PC-9 (cell line): ENCODE results near the gene GET3. TPM values are rescaled to one million over a fixed set of nuclear protein-coding genes. Genes with fewer than 3 reads are reported as not detected.

Experiments used
- BruUV-seq: library from RNA; stranded (reverse); fragments of 400-500 nt; replicated peaks from 2 replicates; lab custom pipeline; 2021; lab: Mats Ljungman, UMichigan
- CTCF ChIA-PET: fragments of 300-600 bp; sonication (Branson Sonifier 250); formaldehyde crosslinking; loops from one replicate; lab custom pipeline; 2022; ENCODE audit warnings: antibody characterized with exemption; lab: Charles Lee
- POLR2A ChIA-PET: fragments of 300-600 bp; sonication (Branson Sonifier 250); formaldehyde crosslinking; loops from one replicate; lab custom pipeline; 2022; ENCODE audit warnings: antibody characterized with exemption; ENCODE audit not compliant: unreplicated experiment; lab: Charles Lee
- DNase-seq, 2 experiments: peaks; one replicate each; pipeline versions ENCODE4 v3.0.0 to v3.0.0-alpha.2; 2015 to 2022; ENCODE audit warnings: mixed read lengths in 1 of 2
- H2AFZ ChIP-seq: fragments of 200-600 bp; sonication (generic); 2 replicates; pipeline ENCODE4 v1.8.1; 2017; ENCODE audit warnings: antibody characterized with exemption
- H3F3A ChIP-seq: fragments of 200-600 bp; sonication (generic); 2 replicates; pipeline ENCODE4 v1.8.1; 2017; ENCODE audit warnings: antibody characterized with exemption, mild to moderate bottlenecking, low read depth; ENCODE audit not compliant: insufficient read depth
- H3K27ac ChIP-seq: fragments of 200-600 bp; sonication (generic); 2 replicates; pipeline ENCODE4 v1.6.1; 2016; ENCODE audit warnings: mixed run types
- H3K27me3 ChIP-seq: fragments of 200-600 bp; sonication (generic); 2 replicates; pipeline ENCODE4 v1.6.1; 2016; ENCODE audit warnings: low read depth, mixed run types; ENCODE audit not compliant: insufficient read depth
- H3K36me3 ChIP-seq: fragments of 200-600 bp; sonication (generic); 2 replicates; pipeline ENCODE4 v1.6.1; 2016; ENCODE audit warnings: low read depth, mixed run types
- H3K4me1 ChIP-seq: fragments of 200-600 bp; sonication (generic); replicated peaks from 2 replicates; pipeline ENCODE4 v1.6.1; 2016; ENCODE audit warnings: mixed run types; ENCODE audit not compliant: insufficient read depth
- H3K4me2 ChIP-seq: fragments of 200-600 bp; sonication (generic); 2 replicates; pipeline ENCODE4 v1.6.1; 2017; ENCODE audit warnings: mixed run types
- H3K4me3 ChIP-seq: fragments of 200-600 bp; sonication (generic); 2 replicates; pipeline ENCODE4 v1.6.1; 2016; ENCODE audit warnings: mixed run types
- H3K79me2 ChIP-seq: fragments of 200-600 bp; sonication (generic); 2 replicates; pipeline ENCODE4 v1.6.1; 2017; ENCODE audit warnings: low read depth, mixed run types
- H3K9me2 ChIP-seq: fragments of 200-600 bp; sonication (generic); 2 replicates; pipeline ENCODE4 v1.8.1; 2017; ENCODE audit warnings: mild to moderate bottlenecking; ENCODE audit not compliant: insufficient read depth
- H3K9me3 ChIP-seq: fragments of 200-600 bp; sonication (generic); 2 replicates; pipeline ENCODE4 v1.8.1; 2016; ENCODE audit warnings: low read depth; ENCODE audit not compliant: insufficient read depth
- H4K20me1 ChIP-seq: fragments of 200-600 bp; sonication (generic); 2 replicates; pipeline ENCODE4 v1.8.1; 2017; ENCODE audit not compliant: insufficient read depth
- EZH2 ChIP-seq: fragments of 200-600 bp; sonication (generic); IDR thresholded peaks from 2 replicates; pipeline ENCODE4 v1.8.0; 2017; ENCODE audit warnings: antibody characterized with exemption, low read depth
- intact Hi-C: fragments of 100-400 bp; cut with micrococcal nuclease; formaldehyde crosslinking; loops from one replicate; pipeline ENCODE4 v1.10.0; 2022; ENCODE audit not compliant: unreplicated experiment
- total RNA-seq: library from RNA; stranded (reverse); gene quantifications from 2 replicates; pipeline ENCODE4 v1.2.3, GENCODE V29; 2021
- TF ChIP-seq, protein P1 (sequence below): fragments of 200-600 bp; sonication (generic); conservative IDR thresholded peaks from 2 replicates; pipeline ENCODE4 v1.6.1; 2017; ENCODE audit warnings: mixed run types, antibody characterized with exemption, mild to moderate bottlenecking, moderate library complexity

Gene GET3
- total RNA-seq, 1 experiment from 2014 or later: 81.9 TPM

DNA sequence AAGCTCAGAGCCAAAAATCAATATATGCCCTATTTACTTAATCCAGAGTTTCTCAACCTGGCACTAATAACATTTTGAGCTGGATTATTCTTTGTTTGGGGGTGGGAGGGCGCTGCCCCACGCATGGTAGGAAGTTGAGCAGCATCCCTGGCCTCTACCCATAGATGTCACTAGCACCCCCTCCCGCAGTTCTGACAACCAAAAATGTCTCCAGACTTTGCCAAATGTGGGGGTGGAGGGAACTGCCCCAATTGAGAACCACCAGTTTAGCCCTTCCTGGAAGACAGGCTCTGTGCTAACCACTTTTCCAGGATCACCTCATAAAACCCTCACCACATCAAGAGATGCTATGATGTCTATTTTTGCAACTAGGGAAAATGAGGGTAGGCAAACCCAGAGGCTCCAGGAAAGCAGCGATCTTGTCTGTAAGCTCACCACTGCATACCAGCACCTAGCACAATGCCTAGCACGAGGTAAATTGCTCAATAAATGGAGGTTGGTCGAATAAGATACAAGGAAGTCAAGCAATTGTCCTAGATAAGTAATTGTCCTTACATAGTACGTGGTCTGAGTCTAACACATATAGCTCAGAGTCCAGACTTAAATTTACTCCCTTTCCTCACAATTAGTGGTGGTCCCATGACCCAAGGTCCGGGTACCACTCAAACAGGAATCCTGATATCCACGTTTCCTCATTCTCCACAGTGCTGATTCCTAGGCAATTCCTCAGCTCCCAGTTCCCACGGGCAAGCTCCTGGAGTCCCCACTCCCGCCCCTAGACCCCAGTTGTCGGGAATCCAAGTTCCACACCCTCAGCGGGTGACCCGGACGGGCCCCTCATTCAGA, 3.7 kb upstream of the GET3 start:
- DNase-seq: no peak
- 0 out of 2 replicates have a peak, but pooled peaks cover 16% of the 10 kb centered on the region for H3K36me3 ChIP-seq
- H3K79me2 ChIP-seq: peaks cover 59% of the 10 kb centered on the region
- peak overlapping the region; percentile 72 for H2AFZ ChIP-seq
- no peaks in the 10 kb centered on the region for H3K9me3 ChIP-seq
- H3K27ac ChIP-seq: peak overlapping the region; percentile 64
- peaks cover 56% of the 10 kb centered on the region for H3F3A ChIP-seq
- TF ChIP-seq EZH2: no peak
- TF ChIP-seq, protein P1, sequence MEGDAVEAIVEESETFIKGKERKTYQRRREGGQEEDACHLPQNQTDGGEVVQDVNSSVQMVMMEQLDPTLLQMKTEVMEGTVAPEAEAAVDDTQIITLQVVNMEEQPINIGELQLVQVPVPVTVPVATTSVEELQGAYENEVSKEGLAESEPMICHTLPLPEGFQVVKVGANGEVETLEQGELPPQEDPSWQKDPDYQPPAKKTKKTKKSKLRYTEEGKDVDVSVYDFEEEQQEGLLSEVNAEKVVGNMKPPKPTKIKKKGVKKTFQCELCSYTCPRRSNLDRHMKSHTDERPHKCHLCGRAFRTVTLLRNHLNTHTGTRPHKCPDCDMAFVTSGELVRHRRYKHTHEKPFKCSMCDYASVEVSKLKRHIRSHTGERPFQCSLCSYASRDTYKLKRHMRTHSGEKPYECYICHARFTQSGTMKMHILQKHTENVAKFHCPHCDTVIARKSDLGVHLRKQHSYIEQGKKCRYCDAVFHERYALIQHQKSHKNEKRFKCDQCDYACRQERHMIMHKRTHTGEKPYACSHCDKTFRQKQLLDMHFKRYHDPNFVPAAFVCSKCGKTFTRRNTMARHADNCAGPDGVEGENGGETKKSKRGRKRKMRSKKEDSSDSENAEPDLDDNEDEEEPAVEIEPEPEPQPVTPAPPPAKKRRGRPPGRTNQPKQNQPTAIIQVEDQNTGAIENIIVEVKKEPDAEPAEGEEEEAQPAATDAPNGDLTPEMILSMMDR: peak; percentile 60
- POLR2A ChIA-PET: interaction anchor here (0.5 to 0.6 kb wide), 2 partner anchors 153 to 172 kb away, joined by 6 to 7 read pairs; no protein-coding TSS in a partner anchor
- BruUV-seq: TSS peak; percentile 34
- peaks cover 29% of the 10 kb centered on the region for H3K4me1 ChIP-seq
- no peaks in the 10 kb centered on the region for H3K27me3 ChIP-seq
- CTCF ChIA-PET: no interaction called here
- no peaks in the 10 kb centered on the region for H3K9me2 ChIP-seq
- H3K4me3 ChIP-seq: peak overlapping the region; percentile 81
- H3K4me2 ChIP-seq: peak overlapping the region; percentile 95
- intact Hi-C loops: loop anchor here (1.0 kb wide), 1 partner anchor 10 kb away; the partner anchor contains the start of gene TNPO2
- peaks cover 46% of the 10 kb centered on the region for H4K20me1 ChIP-seq

DNA sequence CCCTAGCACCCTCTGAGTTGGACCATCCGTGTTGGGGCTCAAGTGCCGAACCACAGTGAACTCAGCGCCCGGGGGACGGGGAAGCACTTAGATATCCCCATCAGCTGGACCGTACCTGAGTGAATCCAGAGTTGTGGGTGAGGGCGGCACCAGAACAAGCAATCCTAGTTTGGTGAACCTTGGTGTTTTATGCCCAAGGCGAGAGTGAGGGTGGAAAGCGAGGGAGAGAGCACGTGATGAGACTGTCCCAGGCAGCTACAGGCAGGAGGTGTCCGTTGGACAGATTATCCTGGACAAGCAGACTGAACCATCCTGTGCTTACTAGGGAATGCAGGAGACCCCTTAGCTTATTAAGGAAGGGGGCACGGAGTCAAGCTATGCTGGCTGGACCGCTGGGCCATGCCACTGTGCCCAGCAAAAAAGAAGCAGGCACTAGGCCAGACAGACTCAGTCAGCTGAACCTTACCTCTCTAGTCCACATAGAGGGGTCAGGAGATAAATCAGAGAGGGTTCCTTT, 596 bp downstream of the GET3 start:
- no peaks in the 10 kb centered on the region for H3K27me3 ChIP-seq
- CTCF ChIA-PET: no interaction called here
- H3K36me3 ChIP-seq: peaks cover 14% of the 10 kb centered on the region
- H2AFZ ChIP-seq: peak overlapping the region; percentile 78
- H3K4me1 ChIP-seq: peaks cover 23% of the 10 kb centered on the region
- no peaks in the 10 kb centered on the region for H3K9me2 ChIP-seq
- H3K79me2 ChIP-seq: peaks cover 41% of the 10 kb centered on the region
- intact Hi-C loops: loop anchor here (1.0 kb wide), 2 partner anchors 37 to 57 kb away; partner anchors contain the start of genes DHPS and HOOK2
- no TSS peak for BruUV-seq
- peaks cover 22% of the 10 kb centered on the region; the same call in 1 of the 2 replicates for H3F3A ChIP-seq
- H3K27ac ChIP-seq: no peak overlapping the region
- H3K4me3 ChIP-seq: peak overlapping the region; percentile 64
- H3K9me3 ChIP-seq: no peaks in the 10 kb centered on the region
- TF ChIP-seq EZH2: no peak
- TF ChIP-seq, protein P1: no peak
- H3K4me2 ChIP-seq: peak overlapping the region; percentile 92
- DNase-seq: no peak
- POLR2A ChIA-PET: no interaction called here
- peaks cover 12% of the 10 kb centered on the region for H4K20me1 ChIP-seq

DNA sequence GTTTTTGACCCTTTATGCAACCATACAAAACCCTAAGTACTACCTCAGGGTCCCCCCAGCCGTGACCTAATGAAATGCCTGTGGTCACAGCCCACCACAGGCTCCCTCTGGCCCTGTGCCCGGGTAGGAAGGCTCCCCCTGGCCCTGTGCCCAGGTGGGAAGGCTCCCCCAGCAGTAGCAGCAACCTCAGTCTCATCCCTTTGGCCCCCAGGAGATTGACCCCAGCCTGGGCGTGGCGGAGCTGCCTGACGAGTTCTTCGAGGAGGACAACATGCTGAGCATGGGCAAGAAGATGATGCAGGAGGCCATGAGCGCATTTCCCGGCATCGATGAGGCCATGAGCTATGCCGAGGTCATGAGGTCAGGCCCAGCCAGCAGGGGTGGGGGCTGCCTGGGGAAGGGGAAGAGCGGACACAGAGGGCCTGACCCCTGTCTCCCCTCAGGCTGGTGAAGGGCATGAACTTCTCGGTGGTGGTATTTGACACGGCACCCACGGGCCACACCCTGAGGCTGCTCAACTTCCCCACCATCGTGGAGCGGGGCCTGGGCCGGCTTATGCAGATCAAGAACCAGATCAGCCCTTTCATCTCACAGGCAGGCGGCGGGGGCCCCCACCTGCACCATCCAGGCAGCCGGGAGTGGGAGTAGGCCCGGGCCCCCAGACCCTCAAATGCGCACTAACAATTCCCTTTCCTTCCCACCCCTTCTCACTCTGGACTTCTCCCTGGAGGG, 8.0 kb downstream of the GET3 start:
- Histone ChIP-seq H3K36me3 (peaks cover 17% of the 10 kb centered on the region), H3K79me2 (no peaks in the 10 kb centered on the region), H3K4me1 (peaks cover 15% of the 10 kb centered on the region), H3K4me3 (no peak overlapping the region), H2AFZ (no peak overlapping the region), H3K4me2 (no peak overlapping the region), H3K27ac (no peak overlapping the region), H3F3A (peaks cover 24% of the 10 kb centered on the region), H3K9me3 (no peaks in the 10 kb centered on the region), H3K9me2 (no peaks in the 10 kb centered on the region), H3K27me3 (no peaks in the 10 kb centered on the region), H4K20me1 (peaks cover 4% of the 10 kb centered on the region; the same call in 1 of the 2 replicates)
- CTCF ChIA-PET: interaction anchor here (0.8 kb wide), 1 partner anchor 14 kb away, joined by 4 read pairs; no protein-coding TSS in a partner anchor
- POLR2A ChIA-PET: interaction anchor here (0.7 kb wide), 1 partner anchor 30 kb away, joined by 3 read pairs; no protein-coding TSS in a partner anchor
- peak; percentile 62 to 67 for DNase-seq
- BruUV-seq: no TSS peak
- intact Hi-C loops: no loop called here
- TF ChIP-seq, protein P1: no peak
- TF ChIP-seq EZH2: no peak
